Pancreas (tissue), 10 donors: ENCODE measurements around the gene MNAT1. TPM values are rescaled to one million over a fixed set of nuclear protein-coding genes. Genes with fewer than 3 reads are reported as not detected.

Source experiments
- ATAC-seq, 4 donors: fragments of 200-7000 bp; cut with Tn5 transposase; one replicate each; pipeline versions ENCODE4 v1.8.0 to v1.9.1; 2020; ENCODE audit warnings: mild to moderate bottlenecking in 4 of 4, moderate library complexity in 4 of 4
- DNase-seq, 6 donors: peaks; one replicate each; pipeline ENCODE4 v3.0.0-alpha.2; 2020
- FAIRE-seq: peaks from 2 replicates; lab custom pipeline; 2012; peaks lifted over from hg19 to GRCh38; lab: Jason Lieb, UNC
- H3K27ac ChIP-seq, 4 donors: fragments of 200-600 bp; sonication (generic); 1 replicate in 3 of 4; 2 replicates in 1 of 4; pipeline versions ENCODE4 v1.5.0 to v1.8.0; 2020
- H3K27me3 ChIP-seq, 4 donors: fragments of 200-600 bp; one replicate each; pipeline ENCODE4 v1.8.0; 2021
- H3K36me3 ChIP-seq, 3 donors: fragments of 200-600 bp; sonication (generic) in 1 of 3; one replicate each; pipeline versions ENCODE4 v1.5.0 to v1.8.0; 2020 to 2021
- H3K4me1 ChIP-seq, 3 donors: fragments of 200-600 bp; one replicate each; pipeline ENCODE4 v1.8.0; 2021
- H3K4me3 ChIP-seq, 4 donors: fragments of 200-600 bp; sonication (generic) in 2 of 4; one replicate each; pipeline versions ENCODE4 v1.5.0 to v1.8.0; 2020 to 2021
- H3K9me3 ChIP-seq, 4 donors: fragments of 200-600 bp; one replicate each; pipeline ENCODE4 v1.8.0; 2021
- WGBS, 2 donors: extraction: QIAGEN DNeasy Blood & Tissue Kit; methylation state at CpG; one replicate each; pipeline ENCODE4 v1.1.7; 2013; 5-methylcytosine and 5-hydroxymethylcytosine counted together
- intact Hi-C, 3 donors: fragments of 100-400 bp; cut with DNase I; formaldehyde crosslinking; loops; one replicate each; pipeline versions ENCODE4 v1.11.1 to v1.14.2; 2022
- polyA plus RNA-seq, 2 donors: library from polyadenylated mRNA; stranded (reverse); fragments of 200-250 nt; gene quantifications; one replicate each; pipeline ENCODE4 v1.2.3, GENCODE V29; 2013
- total RNA-seq, 6 donors: library from RNA; stranded (reverse); fragmentation: NEBNext Ultra II Directional in 4 of 6; extraction: Animal tissue kit (Norgen Biotek cat#: 25700) in 4 of 6; gene quantifications; one replicate each; pipeline versions ENCODE4 v1.2.1 to v1.2.4, GENCODE V29; 2021 to 2023
- TF ChIP-seq, protein P1 (sequence below), 4 donors: fragments of 200-600 bp; sonication (generic) in 3 of 4; IDR thresholded peaks; one replicate each; pipeline versions ENCODE4 v1.5.0 to v1.8.0; 2021; ENCODE audit warnings: antibody characterized with exemption in 4 of 4
- donor health status: healthy with polysubstance abuse.
- donor health status: DM: no; HTN: no; CAD: no; lungs with moderate emphysema.
- donor health status: DM: no; HTN: no; CAD: no.
- donor health status: control.
- donor health status: control.
- donor health status: Bipolar disorder and iron deficiency.
- donor health status: DM: yes; HTN: yes; CAD: no.
- donor health status: DM: no; HTN: no; CAD: no.
- donor health status: DM: no; HTN: no; CAD: no.
- donor health status: DM: yes; HTN: yes; CAD: no.

Gene MNAT1
- total and polyA plus RNA-seq, 8 donors: 6.9 to 15.6 (median 12.2) TPM

DNA sequence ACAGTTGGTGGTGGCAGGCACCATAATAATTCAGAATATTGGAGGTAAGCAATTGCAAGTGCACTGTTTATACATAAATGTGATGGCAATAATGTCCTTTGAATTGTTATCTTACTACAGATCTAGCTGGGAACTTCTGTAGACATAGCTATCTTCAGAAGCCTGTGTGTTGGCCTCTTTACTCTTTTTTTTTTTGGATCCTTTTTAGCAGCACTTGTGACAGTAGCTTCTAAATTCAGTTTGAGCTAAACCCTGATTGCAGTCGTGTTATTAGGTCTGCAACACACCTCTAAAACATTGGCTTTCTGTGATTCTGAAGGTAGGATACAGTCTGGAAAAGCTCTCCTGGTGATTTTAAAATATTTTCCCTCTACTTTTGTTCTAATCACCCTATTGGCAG is 285.0 kb downstream of the MNAT1 start:
- 67 to 71% methylated on average over 1 of the region's 1 CpG for WGBS, 2 donors

More for the DNA sequence above, 285.0 kb downstream of the MNAT1 start:
- intact Hi-C loops: no loop called here
- Histone ChIP-seq H3K27me3 (no peaks in the 10 kb centered on the region), H3K4me1 (no peaks in the 10 kb centered on the region), H3K27ac (no peak overlapping the region), H3K9me3 (no peaks in the 10 kb centered on the region), H3K36me3 (no peaks in the 10 kb centered on the region), H3K4me3 (no peak overlapping the region)
- no peak for ATAC-seq
- TF ChIP-seq, protein P1, sequence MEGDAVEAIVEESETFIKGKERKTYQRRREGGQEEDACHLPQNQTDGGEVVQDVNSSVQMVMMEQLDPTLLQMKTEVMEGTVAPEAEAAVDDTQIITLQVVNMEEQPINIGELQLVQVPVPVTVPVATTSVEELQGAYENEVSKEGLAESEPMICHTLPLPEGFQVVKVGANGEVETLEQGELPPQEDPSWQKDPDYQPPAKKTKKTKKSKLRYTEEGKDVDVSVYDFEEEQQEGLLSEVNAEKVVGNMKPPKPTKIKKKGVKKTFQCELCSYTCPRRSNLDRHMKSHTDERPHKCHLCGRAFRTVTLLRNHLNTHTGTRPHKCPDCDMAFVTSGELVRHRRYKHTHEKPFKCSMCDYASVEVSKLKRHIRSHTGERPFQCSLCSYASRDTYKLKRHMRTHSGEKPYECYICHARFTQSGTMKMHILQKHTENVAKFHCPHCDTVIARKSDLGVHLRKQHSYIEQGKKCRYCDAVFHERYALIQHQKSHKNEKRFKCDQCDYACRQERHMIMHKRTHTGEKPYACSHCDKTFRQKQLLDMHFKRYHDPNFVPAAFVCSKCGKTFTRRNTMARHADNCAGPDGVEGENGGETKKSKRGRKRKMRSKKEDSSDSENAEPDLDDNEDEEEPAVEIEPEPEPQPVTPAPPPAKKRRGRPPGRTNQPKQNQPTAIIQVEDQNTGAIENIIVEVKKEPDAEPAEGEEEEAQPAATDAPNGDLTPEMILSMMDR (IDR thresholded peaks at IDR 0.05): no peak
- no peak for DNase-seq
- FAIRE-seq: no peak

Other genes starting within 250 kb of the MNAT1 start
- gene C14orf39, start 248.7 kb upstream of the MNAT1 start, total RNA-seq: not detected
- gene C14orf39, start 248.7 kb upstream of the MNAT1 start, polyA plus RNA-seq: under 1 TPM in 1 of 2 donors, not detected in 1; 0.02 TPM
- not detected for gene SIX6, start 225.6 kb upstream of the MNAT1 start, total RNA-seq
- not detected for gene SIX6, start 225.6 kb upstream of the MNAT1 start, polyA plus RNA-seq
- under 1 TPM in 3 of 6 donors, not detected in 3; 0.06 to 0.09 (median 0.06) TPM for gene SIX1, start 85.3 kb upstream of the MNAT1 start, total RNA-seq
- gene SIX1, start 85.3 kb upstream of the MNAT1 start, polyA plus RNA-seq: under 1 TPM in 1 of 2 donors, not detected in 1; 0.08 TPM
- 1 to 10 TPM; 1.3 to 4.1 (median 2.4) TPM for gene SIX4, start 10.4 kb upstream of the MNAT1 start, total RNA-seq
- under 1 TPM; 0.33 to 0.65 TPM for gene SIX4, start 10.4 kb upstream of the MNAT1 start, polyA plus RNA-seq
- gene TRMT5, start 246.3 kb downstream of the MNAT1 start, total RNA-seq: 10 to 100 TPM in 1 of 6 donors, 1 to 10 TPM in 5; 6.2 to 10.0 (median 7.8) TPM
- 1 to 10 TPM; 2.3 to 3.9 TPM for gene TRMT5, start 246.3 kb downstream of the MNAT1 start, polyA plus RNA-seq
- gene SLC38A6, start 246.5 kb downstream of the MNAT1 start, total RNA-seq: 1 to 10 TPM; 2.2 to 8.6 (median 4.0) TPM
- gene SLC38A6, start 246.5 kb downstream of the MNAT1 start, polyA plus RNA-seq: 1 to 10 TPM; 6.0 to 7.5 TPM